ENCODE data around the gene MED13L.

The MED13L gene

DNA sequence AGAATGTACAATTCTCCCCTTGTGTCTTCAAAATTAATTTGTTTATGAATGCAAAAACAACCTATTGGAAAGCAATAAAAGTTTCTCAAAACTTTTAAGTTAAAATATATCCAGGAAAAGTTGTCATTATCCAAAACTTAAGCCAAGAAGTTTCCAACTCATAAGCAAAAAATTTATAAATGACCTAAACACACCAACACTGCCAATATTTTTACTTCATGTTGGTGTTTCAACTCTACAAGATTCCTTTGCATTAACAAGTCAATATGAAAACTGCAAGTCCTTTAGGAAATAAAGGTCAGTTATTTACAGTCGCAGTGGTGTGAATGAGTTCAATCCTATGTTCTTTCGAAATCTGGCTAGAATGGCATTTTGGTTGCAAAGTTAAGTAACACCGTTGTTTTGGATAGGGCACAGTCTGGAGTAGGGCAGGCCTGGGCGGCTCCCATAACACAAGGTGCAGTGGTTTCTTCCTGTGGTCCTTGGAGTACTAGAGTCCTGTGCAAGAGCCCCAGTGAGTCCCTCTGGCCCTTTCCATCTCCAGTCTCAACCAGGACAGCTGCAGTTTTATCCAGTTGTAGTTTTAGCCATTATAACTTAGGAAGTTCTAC is 151.4 kb downstream of the MED13L start:
- no peak overlapping the region for H3K4me3 ChIP-seq (ENCODE audit: low read length)
- DNase-seq (ENCODE audit: low read depth, low spot score), result no peak

DNA sequence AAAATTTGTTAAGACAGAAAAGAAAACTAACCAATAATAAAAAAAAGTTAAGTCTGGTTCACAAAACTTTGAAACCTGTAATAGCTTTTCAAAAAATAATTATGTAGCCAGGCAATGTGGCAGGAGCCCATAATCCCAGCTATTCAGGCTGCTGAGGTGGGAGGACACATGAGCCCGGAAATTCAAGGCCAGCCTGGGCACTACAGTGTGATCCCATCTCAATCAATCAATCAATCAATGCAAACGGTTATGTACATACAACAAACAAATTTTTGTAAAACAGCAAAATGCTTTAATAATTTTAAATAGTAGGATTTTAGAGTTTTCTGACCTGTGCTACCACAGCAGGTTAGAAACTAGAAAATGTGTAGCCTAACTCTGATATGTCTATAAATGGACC is 152.4 kb downstream of the MED13L start:
- no peak overlapping the region for H3K4me3 ChIP-seq (ENCODE audit: low read length)
- no peak for DNase-seq (ENCODE audit: low read depth, low spot score)

DNA sequence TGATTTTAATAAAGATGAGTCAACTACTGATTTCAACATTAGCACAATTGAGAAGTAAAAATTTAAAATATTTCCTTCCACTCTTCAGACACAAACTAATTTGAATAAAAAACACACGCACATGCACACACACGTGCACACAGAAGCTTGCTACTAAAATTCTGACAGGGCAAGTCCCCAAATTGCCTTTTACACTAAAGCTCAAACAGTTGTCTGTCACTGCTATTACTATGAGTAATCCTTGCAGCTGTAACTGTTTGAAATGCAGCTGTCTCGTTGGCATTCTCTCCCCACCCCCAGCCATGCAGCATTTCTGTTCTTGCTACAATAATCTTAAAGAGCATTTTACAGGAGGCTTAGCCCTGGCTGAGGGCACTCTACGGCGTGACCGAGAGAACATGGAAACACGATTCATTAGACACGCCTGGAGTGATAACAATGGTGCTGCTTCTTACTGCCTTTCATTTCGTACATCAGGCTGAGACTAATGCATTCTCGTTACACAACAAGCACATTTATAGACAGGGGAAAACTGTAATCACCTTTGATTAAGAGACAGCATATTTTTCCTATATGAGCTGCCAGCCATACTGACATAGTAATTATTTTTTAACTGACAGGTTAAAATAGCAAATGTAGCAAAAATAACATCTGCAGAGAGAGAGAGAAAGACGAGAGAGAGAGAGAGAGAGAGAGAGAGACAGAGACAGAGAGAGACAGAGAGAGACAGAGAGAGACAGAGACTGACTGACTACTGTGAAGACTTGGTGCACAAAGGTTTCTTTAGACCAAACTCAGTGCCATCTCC is 153.8 kb downstream of the MED13L start:
- H3K4me3 ChIP-seq (ENCODE audit: low read length), result no peak overlapping the region
- peak; percentile 23 for DNase-seq (ENCODE audit: low read depth, low spot score)

DNA sequence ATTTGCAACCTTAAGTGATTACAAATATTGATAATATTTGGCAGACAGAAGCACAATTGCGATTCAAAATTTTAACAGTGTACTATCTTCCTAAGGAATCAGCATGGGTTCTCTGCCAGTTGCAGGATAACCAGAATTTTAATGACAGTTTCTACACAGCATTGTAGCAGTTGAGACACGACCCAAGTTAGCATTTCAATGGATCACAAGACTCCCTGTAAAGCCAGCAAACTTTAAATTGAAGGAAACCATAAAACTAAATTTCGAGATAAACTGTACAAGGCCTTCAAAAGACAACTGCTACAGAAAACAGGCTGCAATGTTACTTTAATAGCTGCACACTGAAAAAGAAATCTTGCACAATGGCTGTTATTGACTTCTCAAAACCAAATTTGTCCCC is 154.9 kb downstream of the MED13L start:
- no peak overlapping the region for H3K4me3 ChIP-seq (ENCODE audit: low read length)
- no peak for DNase-seq (ENCODE audit: low read depth, low spot score)

DNA sequence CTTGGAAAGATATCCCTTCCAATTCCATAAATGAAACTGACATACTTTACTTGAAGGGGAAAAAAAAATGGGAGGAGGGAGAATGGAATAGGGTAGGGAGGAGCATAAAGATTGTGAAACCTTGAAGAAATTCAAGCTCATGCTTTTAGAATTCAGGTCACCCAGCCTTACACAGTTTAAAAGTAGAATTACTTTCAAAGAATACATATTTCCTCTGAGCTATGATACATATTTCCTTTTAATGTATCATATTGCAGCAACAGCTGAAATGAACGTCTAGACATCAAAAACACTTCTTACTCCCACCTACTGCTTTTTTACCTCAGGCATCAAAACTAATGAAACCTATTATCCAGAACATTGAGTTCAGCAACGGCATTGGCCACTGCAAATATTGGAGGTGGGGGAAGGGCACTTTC is 156.0 kb downstream of the MED13L start:
- peak; percentile 26 for DNase-seq (ENCODE audit: low read depth, low spot score)
- H3K4me3 ChIP-seq (ENCODE audit: low read length), result no peak overlapping the region

DNA sequence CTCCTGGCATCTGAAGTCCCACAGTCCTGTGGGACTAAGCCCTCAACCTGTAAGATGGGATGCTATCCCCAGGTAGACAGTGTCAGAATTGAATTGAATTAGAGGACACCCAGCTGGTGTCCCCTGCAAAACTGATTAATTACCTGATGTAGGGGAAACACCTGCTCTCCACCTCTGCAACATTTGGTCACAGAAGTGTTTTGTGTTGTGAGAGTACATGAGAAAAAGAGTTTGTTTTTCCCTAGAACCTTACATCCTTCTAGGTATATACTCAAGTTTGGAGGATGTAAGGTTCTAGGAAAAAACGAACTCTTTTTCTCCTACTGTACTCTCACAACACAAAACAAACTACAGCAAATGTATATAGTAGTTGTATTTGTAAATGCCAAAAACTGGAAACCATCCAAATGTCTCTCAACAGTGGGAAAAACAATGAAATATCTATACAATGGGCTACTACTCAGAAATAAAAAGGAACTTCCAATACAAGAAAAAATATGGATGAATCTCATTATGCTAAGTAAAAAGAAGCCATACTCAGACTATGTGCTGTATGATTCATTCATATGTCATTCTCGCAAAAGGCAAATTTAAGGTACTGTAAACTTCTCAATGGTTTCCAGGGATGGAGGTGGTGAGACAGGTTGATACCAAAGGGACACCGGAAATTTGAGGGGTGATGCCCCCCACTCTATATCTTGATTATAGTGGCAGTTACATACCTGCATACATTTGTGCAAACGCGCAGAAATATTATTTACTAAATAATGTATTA is 160.7 kb downstream of the MED13L start:
- no peak overlapping the region for H3K4me3 ChIP-seq (ENCODE audit: low read length)

DNA sequence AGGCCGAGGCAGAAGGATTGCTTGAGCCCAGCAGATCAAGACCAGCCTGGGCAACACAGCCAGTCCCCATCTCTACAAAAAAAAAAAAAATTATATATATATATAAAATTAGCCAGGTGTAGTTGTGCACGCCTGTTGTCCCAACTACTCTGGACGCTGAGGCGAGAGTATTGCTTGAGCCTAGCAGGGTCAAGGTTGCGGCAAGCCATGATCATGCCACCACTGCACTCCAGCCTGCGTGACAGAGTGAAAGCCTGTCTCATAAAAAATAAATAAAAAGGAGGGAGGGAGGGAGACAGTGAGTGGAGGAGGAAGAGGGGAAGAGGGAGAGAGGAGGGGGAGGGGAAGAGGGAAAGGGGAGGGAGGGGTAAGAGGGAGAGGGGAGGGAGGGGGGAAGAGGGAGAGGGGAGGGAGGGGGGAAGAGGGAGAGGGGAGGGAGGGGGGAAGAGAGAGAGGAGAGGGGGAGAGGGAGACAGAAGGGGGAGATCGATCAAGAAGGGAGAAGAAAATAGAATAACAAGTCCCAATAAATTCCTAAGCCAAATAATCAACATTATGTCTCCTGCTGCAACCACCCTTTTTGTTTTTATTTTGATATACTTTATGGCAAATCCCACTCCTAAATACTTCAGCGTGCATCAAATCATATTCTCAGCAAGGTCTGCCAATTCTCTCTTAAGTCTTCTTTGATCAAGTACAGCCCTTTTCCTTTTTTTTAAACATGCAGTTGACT is 163.9 kb downstream of the MED13L start:
- H3K4me3 ChIP-seq (ENCODE audit: low read length), result no peak overlapping the region
- no peak for DNase-seq (ENCODE audit: low read depth, low spot score)

More for the DNA sequence above, 160.7 kb downstream of the MED13L start:
- no peak for DNase-seq (ENCODE audit: low read depth, low spot score)

DNA sequence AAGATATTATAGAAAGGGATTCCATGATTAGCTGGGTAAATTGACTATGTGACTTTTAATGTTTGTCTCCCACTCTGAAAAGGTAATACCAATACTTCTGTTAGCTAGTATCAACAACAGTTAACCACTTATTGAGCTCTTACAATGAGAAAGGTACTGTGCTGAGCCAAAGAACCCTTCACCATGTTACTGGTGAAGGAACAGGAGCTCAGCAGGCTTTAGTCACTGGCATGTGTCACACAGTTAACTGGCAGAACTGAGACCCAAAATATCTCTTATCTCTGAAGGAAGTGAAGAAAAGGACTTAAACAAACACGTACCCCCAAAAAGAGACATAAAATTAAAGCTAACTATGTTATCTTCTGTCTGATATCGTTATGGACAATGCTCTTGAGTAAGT is 170.6 kb downstream of the MED13L start:
- no peak overlapping the region for H3K4me3 ChIP-seq (ENCODE audit: low read length)
- DNase-seq (ENCODE audit: low read depth, low spot score), result no peak

DNA sequence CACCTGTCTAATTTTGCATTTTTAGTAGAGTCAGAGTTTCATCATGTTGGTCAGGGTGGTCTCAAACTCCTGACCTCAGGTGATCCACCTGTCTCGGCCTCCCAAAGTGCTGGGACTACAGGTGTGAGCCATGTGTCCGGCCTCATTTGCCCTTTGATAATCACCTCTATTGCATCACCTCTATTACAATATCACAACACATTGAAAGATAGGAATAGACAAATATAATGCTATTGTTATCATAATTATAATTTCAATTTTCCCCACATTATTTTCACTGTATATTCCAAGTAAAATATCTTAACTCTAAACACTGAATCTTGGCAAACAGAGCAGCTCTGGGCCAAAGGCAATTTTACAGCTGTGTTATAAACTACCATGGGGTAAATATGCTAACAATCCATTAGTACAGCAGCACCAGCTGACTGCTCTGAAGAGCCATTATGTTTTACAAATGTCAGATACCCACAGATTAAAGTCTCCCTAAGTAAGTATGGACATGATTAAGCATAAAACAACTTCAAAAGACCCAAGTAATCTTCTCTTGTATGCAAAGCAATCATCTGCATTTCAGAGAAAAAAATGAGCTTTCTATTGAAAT is 173.2 kb downstream of the MED13L start:
- DNase-seq (ENCODE audit: low read depth, low spot score), result no peak
- no peak overlapping the region for H3K4me3 ChIP-seq (ENCODE audit: low read length)

DNA sequence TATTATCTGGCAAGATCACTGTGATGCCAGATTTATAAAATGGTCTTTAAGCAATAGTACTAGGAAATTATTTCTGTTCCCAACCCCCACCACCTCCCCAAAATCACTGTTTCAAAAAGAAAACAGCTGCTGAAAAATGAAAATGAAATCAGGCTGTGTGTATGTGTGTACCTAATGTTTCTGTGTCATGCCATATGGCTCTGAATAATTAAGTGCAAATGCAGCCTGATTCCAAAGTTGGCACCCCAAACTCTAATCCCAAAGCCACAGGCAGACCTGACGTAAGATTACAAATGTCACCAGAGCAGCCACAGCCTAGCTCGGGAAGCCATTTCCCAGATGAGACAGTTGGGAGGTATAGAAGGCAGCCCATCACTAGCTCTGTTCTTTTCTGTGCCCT is 175.5 kb downstream of the MED13L start:
- no peak for DNase-seq (ENCODE audit: low read depth, low spot score)
- H3K4me3 ChIP-seq (ENCODE audit: low read length), result no peak overlapping the region

DNA sequence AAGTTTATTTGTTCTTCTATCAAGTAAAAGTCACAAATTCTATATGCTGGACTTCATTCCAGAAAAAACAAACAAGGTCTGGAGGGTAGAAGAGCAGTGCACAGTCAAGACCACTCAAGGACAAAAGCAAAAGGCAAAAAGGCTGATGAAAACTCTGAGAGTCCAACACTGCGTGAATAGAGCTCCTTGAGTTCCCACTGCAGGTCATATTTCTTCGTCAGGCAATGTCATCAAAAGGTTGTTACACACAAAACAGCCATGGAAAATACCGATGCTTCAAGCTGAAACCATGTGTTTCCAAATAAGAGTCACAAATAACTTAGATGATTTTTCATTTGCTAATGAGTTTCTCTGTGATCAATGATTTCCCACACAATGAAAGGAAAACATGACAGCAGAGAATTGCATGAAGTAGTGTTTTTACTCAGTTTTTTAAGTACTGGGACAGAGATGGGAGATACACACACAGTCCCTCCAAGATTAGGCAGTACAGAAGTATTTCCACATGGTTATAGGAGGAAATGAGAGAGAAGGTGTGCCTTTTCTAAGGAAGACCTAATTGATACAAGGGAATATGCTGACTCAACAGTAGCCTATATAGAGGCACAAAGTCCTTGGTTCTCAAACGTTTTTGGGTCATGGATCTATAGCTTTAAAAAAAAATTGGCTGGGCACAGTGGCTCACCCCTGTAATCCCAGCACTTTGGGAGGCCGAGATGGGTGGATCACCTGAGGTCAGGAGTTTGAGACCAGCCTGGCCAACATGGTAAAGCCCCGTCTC is 177.7 kb downstream of the MED13L start:
- H3K4me3 ChIP-seq (ENCODE audit: low read length), result no peak overlapping the region
- DNase-seq (ENCODE audit: low read depth, low spot score), result no peak

DNA sequence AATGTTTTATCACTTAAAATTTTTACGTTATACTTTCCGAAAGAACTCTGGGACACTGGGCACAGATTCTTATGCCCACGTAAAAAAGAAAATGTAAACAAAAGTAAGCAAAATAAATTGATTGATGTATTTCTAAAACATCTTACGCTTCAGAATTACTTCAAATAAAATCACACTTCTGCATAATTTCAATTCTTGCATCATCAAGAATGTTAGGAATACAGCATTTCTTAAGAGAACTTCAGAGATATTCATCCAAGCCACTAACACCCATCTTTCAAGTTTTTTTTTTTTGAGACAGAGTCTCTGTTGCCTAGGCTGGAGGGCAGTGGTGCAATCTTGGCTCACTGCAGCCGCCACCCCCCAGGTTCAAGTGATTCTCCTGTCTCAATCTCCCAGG is 180.6 kb downstream of the MED13L start:
- H3K4me3 ChIP-seq (ENCODE audit: low read length), result no peak overlapping the region
- no peak for DNase-seq (ENCODE audit: low read depth, low spot score)

DNA sequence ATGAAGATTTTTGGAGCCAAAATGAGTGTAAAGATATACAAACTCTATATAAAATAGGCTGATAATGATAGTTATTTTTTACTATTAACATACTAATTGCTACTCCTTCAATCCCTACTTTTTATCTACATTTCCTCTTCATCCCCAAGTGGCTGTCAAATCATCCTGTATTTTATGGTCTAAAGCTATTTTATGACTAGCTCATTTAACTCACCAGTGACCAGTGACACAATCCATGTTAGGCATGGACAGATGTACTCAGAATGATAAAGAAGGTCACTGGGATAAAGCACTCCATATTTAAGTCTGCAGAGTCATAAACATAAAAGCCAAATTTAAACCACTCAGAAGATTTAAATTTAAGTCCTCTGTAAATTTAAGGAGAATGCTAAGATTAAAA is 183.0 kb downstream of the MED13L start:
- DNase-seq (ENCODE audit: low read depth, low spot score), result no peak
- H3K4me3 ChIP-seq (ENCODE audit: low read length), result no peak overlapping the region

DNA sequence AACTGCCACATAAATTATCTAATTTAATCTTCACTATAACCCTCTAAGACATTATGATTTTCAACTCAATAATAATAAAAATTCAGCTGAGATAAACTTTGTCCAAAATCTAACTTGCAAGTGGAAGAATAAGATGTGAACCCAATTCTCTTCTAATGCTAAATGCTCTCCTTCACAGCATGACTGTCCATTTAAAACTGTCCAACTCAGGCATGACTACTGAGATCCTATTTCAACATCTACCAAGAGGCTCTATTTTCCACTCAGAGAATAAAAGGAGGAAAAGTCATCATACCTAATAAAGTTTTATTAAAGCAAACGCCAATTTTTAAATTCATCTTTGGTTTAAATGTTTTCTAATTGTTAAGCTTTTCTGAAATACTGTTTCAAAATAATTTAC is 183.6 kb downstream of the MED13L start:
- no peak for DNase-seq (ENCODE audit: low read depth, low spot score)
- H3K4me3 ChIP-seq (ENCODE audit: low read length), result no peak overlapping the region

DNA sequence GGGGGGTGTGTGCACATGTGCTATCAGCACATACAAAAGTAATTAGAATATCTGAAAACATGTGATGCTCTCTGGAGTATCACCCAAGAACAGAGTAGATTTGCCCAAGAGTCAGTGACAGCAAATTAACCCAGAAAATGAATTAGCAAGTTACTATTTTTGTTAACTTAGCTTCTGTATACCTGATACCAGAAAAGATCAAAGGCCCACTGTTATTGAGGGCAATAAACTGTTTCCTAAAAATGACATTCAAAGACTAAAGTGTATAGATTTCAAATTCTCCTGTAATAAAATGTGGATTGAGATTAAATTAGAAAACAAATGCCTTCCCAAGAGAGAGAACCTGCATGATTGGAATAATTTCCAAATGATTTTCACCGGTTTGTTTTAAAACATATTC is 184.7 kb downstream of the MED13L start:
- H3K4me3 ChIP-seq (ENCODE audit: low read length), result no peak overlapping the region

DNA sequence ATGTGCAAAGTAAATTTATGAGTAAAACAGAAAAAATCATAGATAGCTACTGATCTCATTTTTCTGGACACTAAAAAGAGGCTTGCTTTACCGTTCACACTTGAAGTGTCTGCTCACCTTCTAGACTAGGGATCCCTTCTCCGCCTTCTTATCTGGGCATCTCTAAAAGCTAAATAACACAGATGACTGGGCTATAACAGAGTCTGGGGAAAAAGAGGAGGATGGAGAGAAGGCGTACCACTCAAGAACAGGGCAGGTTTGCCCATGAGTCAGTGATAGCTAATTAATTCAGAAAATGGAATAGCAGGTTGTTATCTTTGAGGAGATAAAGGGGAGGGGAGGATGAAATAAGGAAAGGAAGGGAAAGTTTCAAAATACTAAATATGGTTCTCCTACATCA is 185.3 kb downstream of the MED13L start:
- no peak for DNase-seq (ENCODE audit: low read depth, low spot score)
- H3K4me3 ChIP-seq (ENCODE audit: low read length), result no peak overlapping the region

More for the DNA sequence above, 184.7 kb downstream of the MED13L start:
- DNase-seq (ENCODE audit: low read depth, low spot score), result no peak

DNA sequence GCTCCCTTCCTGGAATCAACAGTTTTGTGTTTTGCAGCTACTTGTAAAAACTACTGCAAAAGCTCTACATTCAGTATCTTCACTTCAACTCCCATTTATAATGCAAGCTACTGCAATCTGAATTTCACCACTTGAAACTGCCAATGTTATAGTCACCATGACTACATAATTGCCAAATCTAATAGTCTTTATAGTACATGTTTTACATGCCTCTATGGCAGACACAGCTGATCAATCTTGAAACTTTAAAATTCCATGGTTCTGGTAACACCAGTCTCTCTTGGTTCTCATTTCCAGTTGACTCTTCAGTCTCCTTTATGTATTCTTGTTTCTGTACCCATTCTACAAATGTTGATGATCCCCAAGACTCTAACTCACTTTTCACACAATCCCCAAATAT is 185.9 kb downstream of the MED13L start:
- DNase-seq (ENCODE audit: low read depth, low spot score), result no peak
- no peak overlapping the region for H3K4me3 ChIP-seq (ENCODE audit: low read length)

DNA sequence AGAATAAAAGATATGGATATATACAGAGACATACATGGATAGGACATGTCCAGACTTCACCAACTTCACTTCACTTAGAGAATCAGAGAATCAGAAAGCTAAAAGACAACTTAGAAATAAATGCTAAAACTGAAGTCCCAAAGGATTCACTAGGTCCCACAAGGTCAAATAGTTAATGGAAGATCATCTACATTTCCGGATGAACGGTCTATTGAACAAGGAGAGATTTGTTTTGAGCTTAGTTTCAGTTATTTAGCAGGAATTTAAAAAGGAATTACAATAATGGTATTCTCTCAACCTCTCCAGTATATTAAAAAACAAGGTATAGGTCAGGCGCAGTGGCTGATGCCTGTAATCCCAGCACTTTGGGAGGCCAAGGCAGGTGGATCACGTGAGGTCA is 187.0 kb downstream of the MED13L start:
- H3K4me3 ChIP-seq (ENCODE audit: low read length), result no peak overlapping the region
- no peak for DNase-seq (ENCODE audit: low read depth, low spot score)
